ENCODE results near the gene DNASE1L1. TPM values are rescaled to one million over a fixed set of nuclear protein-coding genes. Genes with fewer than 3 reads are reported as not detected.

The DNASE1L1 gene, protein sequence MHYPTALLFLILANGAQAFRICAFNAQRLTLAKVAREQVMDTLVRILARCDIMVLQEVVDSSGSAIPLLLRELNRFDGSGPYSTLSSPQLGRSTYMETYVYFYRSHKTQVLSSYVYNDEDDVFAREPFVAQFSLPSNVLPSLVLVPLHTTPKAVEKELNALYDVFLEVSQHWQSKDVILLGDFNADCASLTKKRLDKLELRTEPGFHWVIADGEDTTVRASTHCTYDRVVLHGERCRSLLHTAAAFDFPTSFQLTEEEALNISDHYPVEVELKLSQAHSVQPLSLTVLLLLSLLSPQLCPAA
- 54.7 and 73.2 TPM in 2 replicates for total RNA-seq

DNA sequence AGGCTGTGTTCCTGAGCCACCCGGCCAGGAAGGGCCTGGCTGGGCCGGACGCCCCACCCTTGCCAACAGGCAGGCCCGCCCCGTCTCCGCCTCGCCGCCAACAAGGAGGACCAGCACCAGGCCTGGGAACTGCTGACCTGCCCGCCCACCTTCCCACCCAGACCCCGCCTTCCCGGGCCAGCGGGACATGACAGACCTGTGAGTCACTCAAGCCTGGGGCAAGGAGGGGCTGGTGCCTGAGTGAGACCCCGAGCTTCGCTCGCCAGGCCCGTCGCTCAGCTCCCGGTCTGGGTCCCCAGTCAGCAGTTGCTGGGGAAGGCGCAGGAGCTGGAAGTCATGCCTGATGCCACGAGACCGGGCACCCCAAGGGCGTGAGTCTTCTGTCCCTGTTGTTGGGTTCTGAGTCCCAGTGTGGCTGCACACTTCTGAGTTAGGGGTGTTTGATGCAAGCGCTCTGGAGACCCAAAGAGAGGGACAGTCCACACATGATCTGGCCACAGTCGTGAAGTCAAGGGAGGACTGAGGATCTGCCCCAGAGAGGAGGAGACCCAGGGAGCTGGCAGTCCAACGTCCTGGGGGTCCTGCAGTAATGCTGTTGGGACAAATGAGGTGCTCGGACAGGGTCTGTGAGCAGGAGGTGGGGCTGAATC, at the start of gene DNASE1L1:
Gene DNASE1L1 (minus strand): TSS at position 33 of the 650 bp plus-strand sequence. CDS start 3,686 bp downstream, outside the sequence.

DNA sequence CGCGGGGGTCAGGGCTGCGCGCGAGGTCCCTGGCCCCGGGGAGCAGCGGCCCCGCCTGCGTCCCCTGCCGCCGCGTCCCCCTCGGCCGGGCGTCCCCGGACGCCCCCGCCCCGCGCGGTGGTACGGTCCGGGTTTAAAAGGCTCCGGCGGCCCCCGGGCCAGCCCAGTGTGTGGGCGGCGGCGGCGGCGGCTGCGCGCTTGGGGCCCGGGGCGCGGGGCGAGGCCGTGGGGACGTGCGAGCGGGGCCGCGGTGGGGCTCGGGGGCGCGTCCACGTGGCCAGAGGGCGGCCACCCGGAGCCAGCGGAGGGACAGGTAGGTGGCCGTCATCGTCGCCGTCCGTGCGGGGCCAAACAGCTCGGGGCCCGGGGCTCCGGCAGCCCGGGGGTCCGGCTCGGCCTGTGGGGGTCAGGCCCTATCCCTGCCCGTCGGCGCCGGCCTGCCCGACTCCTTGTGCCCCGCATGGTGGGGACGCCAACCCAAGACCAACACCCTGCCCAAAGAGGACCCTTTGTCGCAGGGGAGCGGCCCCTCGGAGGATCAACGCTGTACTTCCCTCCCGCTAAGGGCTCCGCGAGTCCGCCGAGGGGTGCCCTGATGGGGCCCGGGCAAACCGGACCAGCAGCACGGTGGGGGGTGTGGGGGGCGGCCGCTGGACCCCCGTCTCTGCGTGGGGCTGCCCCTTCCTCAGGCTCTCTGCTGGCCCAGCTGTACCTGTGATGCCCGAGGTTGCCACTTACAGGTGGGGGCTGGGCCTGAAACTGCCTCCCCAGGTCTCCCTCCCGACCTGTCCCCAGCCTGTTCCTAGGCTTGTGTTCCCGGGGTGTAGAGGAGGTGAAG, 49.3 kb upstream of the DNASE1L1 start, which contains the start of gene PLXNA3:
Gene PLXNA3 (plus strand): TSS at position 166 of the 838 bp plus-strand sequence. CDS start 1,903 bp downstream, outside the sequence.

GRCh38 chrX:154443992-154444754, 35.1 kb upstream of the DNASE1L1 start, which contains the start of gene FAM50A:
Gene FAM50A (plus strand): TSS chrX:154444141. CDS start chrX:154444236, 95 bp downstream.

GRCh38 chrX:154436983-154437752, 28.1 kb upstream of the DNASE1L1 start, which contains the start of gene GDI1:
Gene GDI1 (plus strand): TSS chrX:154437154. CDS start chrX:154437255, 101 bp downstream.

GRCh38 chrX:154428176-154429171, 19.4 kb upstream of the DNASE1L1 start, which contains the start of gene ATP6AP1:
Gene ATP6AP1 (plus strand): TSS chrX:154428677. CDS start chrX:154428693, 16 bp downstream.

GRCh38 chrX:154397888-154398667, 11.0 kb downstream of the DNASE1L1 start, which contains the start of gene RPL10:
Gene RPL10 (plus strand): TSS chrX:154398377. CDS start chrX:154398520, 143 bp downstream.

DNA sequence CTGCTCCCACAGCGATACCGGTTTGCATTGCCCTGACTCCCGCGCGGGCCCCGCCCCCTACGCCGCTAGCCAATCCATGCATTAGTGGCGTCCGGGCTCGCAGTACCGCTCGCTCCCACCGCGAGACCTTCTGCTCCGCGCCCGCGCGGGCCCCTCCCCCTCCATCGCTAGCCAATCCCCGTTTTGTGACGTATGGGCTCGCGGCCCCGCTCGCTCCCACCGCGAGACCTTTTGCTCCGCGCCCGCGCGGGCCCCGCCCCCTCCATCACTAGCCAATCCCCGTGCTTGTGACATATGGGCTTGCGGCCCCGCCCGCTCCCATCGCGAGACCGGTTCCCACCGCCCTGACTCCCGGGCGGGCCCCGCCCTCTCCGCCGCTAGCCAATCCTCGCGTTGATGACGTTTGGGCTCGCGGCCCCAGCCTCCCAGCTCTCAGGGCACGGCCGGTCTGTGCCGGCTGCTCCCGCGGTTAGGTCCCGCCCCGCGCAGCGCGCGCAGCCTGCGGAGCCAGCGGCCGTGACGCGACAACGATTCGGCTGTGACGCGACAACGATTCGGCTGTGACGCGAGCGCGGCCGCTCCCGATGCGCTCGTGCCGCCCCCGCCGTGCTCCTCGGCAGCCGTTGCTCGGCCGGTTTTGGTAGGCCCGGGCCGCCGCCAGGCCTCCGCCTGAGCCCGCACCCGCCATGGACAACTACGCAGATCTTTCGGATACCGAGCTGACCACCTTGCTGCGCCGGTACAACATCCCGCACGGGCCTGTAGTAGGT, 30.1 kb downstream of the DNASE1L1 start, which contains the start of gene EMD:
Gene EMD (plus strand): TSS at position 497 of the 770 bp plus-strand sequence. CDS start 190 bp downstream, at position 687.

DNA sequence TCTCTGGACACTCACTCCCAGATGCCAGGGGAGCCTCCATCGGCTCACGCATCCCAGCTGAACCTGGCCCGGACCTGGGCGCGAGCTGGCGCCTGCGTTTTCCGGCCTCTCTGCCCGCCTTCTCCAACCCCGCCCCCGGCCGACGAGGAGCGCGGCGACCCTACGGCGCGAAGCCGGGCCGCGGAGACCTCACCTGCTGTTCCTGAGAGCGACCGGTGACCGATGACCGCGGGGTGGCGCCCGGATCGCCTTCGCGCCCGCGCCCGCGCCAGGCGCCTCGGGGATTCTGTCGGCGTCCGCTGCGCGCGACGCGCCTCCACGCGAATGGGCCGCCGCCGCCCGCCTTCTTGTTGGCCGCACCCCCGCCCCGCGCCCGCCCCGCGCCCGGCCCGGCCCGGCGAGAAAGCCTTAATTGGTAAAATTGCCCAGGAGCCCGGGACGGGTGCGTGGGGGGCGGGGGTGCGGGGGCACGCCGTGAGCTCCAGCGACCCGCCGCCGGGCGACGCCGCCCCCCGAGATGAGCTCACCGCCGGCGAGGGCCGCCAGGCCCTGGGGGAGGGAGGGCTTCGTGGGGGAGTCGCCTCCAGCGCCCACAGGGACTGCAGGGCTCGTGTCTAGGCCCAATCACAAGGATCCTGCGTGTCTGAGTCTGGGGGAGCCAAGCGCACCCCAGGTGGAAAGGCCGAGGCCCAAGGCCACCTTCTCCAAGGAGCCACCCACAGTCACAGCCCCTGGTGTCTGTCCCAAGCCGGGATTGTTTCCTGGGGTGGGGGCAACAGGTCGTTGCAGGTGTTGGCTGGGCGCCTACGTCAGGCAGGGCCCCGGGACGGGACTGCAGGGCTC, 34.5 kb downstream of the DNASE1L1 start, which contains the start of gene FLNA:
Gene FLNA (minus strand): TSS at position 322 of the 843 bp plus-strand sequence. CDS start 3,389 bp downstream, outside the sequence.

Small RNA genes lying within 50 kb of the gene (small RNA-seq; reads per million reads assigned to genes)
- gene MIR6858 (not detected), gene SNORA70 (not detected)

Other genes starting within 250 kb of the DNASE1L1 start
- not detected in 2 replicates for gene OPN1MW, start 226.7 kb downstream of the DNASE1L1 start, total RNA-seq
- not detected in 2 replicates for gene OPN1MW2, start 189.5 kb downstream of the DNASE1L1 start, total RNA-seq
- not detected in 2 replicates for gene OPN1MW3, start 151.7 kb downstream of the DNASE1L1 start, total RNA-seq
- not detected in 2 replicates for gene TEX28, start 114.1 kb downstream of the DNASE1L1 start, total RNA-seq
- gene TKTL1, start 113.5 kb downstream of the DNASE1L1 start, total RNA-seq = not detected in 2 replicates
- 4,119 and 4,322 TPM in 2 replicates for gene FLNA, start 34.6 kb downstream of the DNASE1L1 start, total RNA-seq
- gene EMD, start 30.0 kb downstream of the DNASE1L1 start, total RNA-seq = 29.2 and 39.7 TPM in 2 replicates
- 1,504 and 2,235 TPM in 2 replicates for gene RPL10, start 10.9 kb downstream of the DNASE1L1 start, total RNA-seq
- gene TAFAZZIN, start 2.3 kb upstream of the DNASE1L1 start, total RNA-seq = 19.9 and 22.6 TPM in 2 replicates
- 52.0 and 53.1 TPM in 2 replicates for gene ATP6AP1, start 19.4 kb upstream of the DNASE1L1 start, total RNA-seq
- gene GDI1, start 27.9 kb upstream of the DNASE1L1 start, total RNA-seq = 117 and 119 TPM in 2 replicates
- 37.2 and 47.6 TPM in 2 replicates for gene FAM50A, start 34.9 kb upstream of the DNASE1L1 start, total RNA-seq
- 23.8 and 35.0 TPM in 2 replicates for gene PLXNA3, start 49.0 kb upstream of the DNASE1L1 start, total RNA-seq
- gene LAGE3, start 70.0 kb upstream of the DNASE1L1 start, total RNA-seq = 13.3 and 19.4 TPM in 2 replicates
- gene UBL4A, start 77.4 kb upstream of the DNASE1L1 start, total RNA-seq = 39.1 and 43.0 TPM in 2 replicates
- gene SLC10A3, start 81.4 kb upstream of the DNASE1L1 start, total RNA-seq = 31.8 and 35.3 TPM in 2 replicates
- gene FAM3A, start 107.0 kb upstream of the DNASE1L1 start, total RNA-seq = 25.4 and 28.1 TPM in 2 replicates
- 98.6 and 101 TPM in 2 replicates for gene G6PD, start 137.6 kb upstream of the DNASE1L1 start, total RNA-seq
- 12.7 and 15.2 TPM in 2 replicates for gene IKBKG, start 138.4 kb upstream of the DNASE1L1 start, total RNA-seq
- gene CTAG1A, start 175.9 kb upstream of the DNASE1L1 start, total RNA-seq = not detected in 2 replicates
- not detected in 2 replicates for gene CTAG1B, start 210.0 kb upstream of the DNASE1L1 start, total RNA-seq
- gene CTAG2, start 244.3 kb upstream of the DNASE1L1 start, total RNA-seq = 1.5 TPM in 1 of 2 replicates, not detected in the other

All from hair follicle dermal papilla cell (primary cell).